ENCODE data around the gene PDSS1. TPM values are rescaled to one million over a fixed set of nuclear protein-coding genes. Genes with fewer than 3 reads are reported as not detected.

PDSS1 gene
- total and polyA plus RNA-seq, 9 of the 15 experiments (the other 6 are each of a cell fraction or from before 2014, with no cell fraction given), result 11.0 to 59.5 (median 45.3) TPM

- H3K4me2 ChIP-seq (ENCODE audit: insufficient read depth, low read length), result no peak overlapping the region
- no peak for ATAC-seq
Observed at GRCh38 chr10:26721561-26721960, 24.1 kb downstream of the PDSS1 start.

More at GRCh38 chr10:26721561-26721960, 24.1 kb downstream of the PDSS1 start:
- BruUV-seq (replicated peaks), result no TSS peak
- H3K4me1 ChIP-seq (replicated peaks in 1 of 2; ENCODE audit: control insufficient read depth in 2 of 2, insufficient read depth in 2 of 2, low read length in 2 of 2), result no peaks in the 10 kb centered on the region
- ChIA-PET CTCF (ENCODE audit: low intra/inter-chr PET ratio) (no interaction called here), POLR2A (no interaction called here)
- no peaks in the 10 kb centered on the region; a peak in 1 of 5 replicates for H3K27me3 ChIP-seq (ENCODE audit: control insufficient read depth in 2 of 2, insufficient read depth in 2 of 2, low read length in 2 of 2)
- no peak overlapping the region for H3K4me3 ChIP-seq
- WGBS (ENCODE audit: insufficient coverage, low coverage, missing lambda C conversion rate), result 97% methylated on average over 6 of the region's 7 CpGs
- no peaks in the 10 kb centered on the region for H3K9me1 ChIP-seq (ENCODE audit: control insufficient read depth, insufficient read depth, low read length)
- in situ Hi-C loops (cut with MboI) (no loop called here), intact Hi-C loops (cut with micrococcal nuclease) (loop anchor here (10.0 kb wide), 1 partner anchor 633 kb away; no protein-coding TSS in a partner anchor)
- H3K9me3 ChIP-seq (replicated peaks; ENCODE audit: control insufficient read depth, insufficient read depth, low read depth, low read length), result no peaks in the 10 kb centered on the region
- H3K36me3 ChIP-seq (ENCODE audit: control insufficient read depth, insufficient read depth, low read length), result peaks cover 94% of the 10 kb centered on the region
- H3K9ac ChIP-seq (ENCODE audit: insufficient read depth in 1 of 2, low read depth in 2 of 2, low read length in 2 of 2), result peak overlapping the region in 1 of 2 experiments; percentile 20; a peak in 1 of 4 replicates
- TF ChIP-seq TSHZ1 (CRISPR knock-in tag; IDR thresholded peaks at IDR 0.05), result no peak
- no peak for TF ChIP-seq BHLHE40 (IDR thresholded peaks at IDR 0.05; ENCODE audit: low read length)
- no peak for TF ChIP-seq NCOA4 (IDR thresholded peaks at IDR 0.05; ENCODE audit: partially characterized antibody)
- TF ChIP-seq ZBTB8A (IDR thresholded peaks at IDR 0.05; ENCODE audit: partially characterized antibody), result no peak
- no peak for TF ChIP-seq NFXL1 (CRISPR knock-in tag; IDR thresholded peaks at IDR 0.05)
- TF ChIP-seq ZFP1 (CRISPR knock-in tag; IDR thresholded peaks at IDR 0.05), result no peak
- TF ChIP-seq ZNF766 (CRISPR knock-in tag; conservative IDR thresholded peaks at IDR 0.05), result no peak
- no peak for TF ChIP-seq ZBTB7A (IDR thresholded peaks at IDR 0.05; ENCODE audit: borderline replicate concordance, control insufficient read depth, low read depth, low read length)
- no peak for TF ChIP-seq ZNF785 (CRISPR knock-in tag; IDR thresholded peaks at IDR 0.05)
- no peaks in the 10 kb centered on the region for H4K20me1 ChIP-seq (replicated peaks; ENCODE audit: control insufficient read depth, insufficient read depth, low read length)
- no peaks in the 10 kb centered on the region for H3K79me2 ChIP-seq (ENCODE audit: control insufficient read depth, insufficient read depth, low read length)
- H3K27ac ChIP-seq (ENCODE audit: extremely low read depth, low read depth, low read length), result no peak overlapping the region
- no peak overlapping the region for H2AFZ ChIP-seq (ENCODE audit: low read depth, low read length)
- no peak for FAIRE-seq
- DNase-seq (ENCODE audit: extremely low read depth in 1 of 4, low spot score in 3 of 4), result no peak

Data from K562 (cell line).